DOHH2 (cell line): ENCODE results near the gene ERCC4.

Experiments
- CTCF ChIP-seq: fragments of 200-600 bp; sonication (generic); IDR thresholded peaks from one replicate; pipeline ENCODE4 v1.5.1; 2014; ENCODE audit warnings: antibody characterized with exemption, mild to moderate bottlenecking, low read depth, low read length; ENCODE audit not compliant: poor library complexity, severe bottlenecking
- EZH2phosphoT487 ChIP-seq: fragments of 200-600 bp; sonication (generic); IDR thresholded peaks from 2 replicates; pipeline ENCODE4 v1.6.1; 2017; ENCODE audit warnings: borderline replicate concordance, mild to moderate bottlenecking, antibody characterized with exemption, low read length, moderate library complexity, mixed read lengths

GRCh38 chr16:13923703-13924298 lies 3.8 kb downstream of the ERCC4 start:
- TF ChIP-seq EZH2phosphoT487 (no peak), CTCF (peak; percentile 40)
